ENCODE measurements around the gene NREP. TPM values are rescaled to one million over a fixed set of nuclear protein-coding genes. Genes with fewer than 3 reads are reported as not detected.

Gene NREP
- total and polyA plus RNA-seq, 2 experiments from 2014 or later: 260 to 300 TPM

DNA sequence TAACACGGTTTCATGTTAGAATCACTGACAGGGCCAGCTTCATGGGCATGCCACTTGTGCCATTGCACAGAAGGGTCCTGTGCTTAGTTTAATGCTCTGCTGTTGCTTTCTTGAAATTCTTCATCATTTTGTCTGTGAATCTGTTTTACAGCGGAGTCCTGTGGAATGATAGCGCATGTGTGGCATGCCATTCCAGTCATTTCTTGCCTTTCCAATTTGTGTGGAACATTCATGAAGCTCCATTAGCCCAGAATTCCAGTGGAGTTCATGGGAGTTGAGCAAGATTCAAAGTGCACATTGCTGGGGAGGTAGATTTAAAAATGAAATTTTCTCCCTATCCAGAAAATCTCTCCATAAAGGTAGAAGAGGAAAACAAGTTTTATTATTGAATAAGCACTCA, 43.4 kb upstream of the NREP start:
- Histone ChIP-seq H2AFZ (no peak overlapping the region), H4K20me1 (replicated peaks; ENCODE audit: insufficient read depth) (no peaks in the 10 kb centered on the region), H3K27ac (ENCODE audit: low read depth) (no peak overlapping the region), H3F3A (replicated peaks; ENCODE audit: low read depth) (no peaks in the 10 kb centered on the region), H3K36me3 (ENCODE audit: insufficient read depth) (no peaks in the 10 kb centered on the region), H3K4me3 (no peak overlapping the region), H3K4me1 (ENCODE audit: insufficient read depth) (peaks cover 27% of the 10 kb centered on the region), H3K4me2 (0 out of 2 replicates have a peak overlapping the region, but pooled peaks have one; percentile 29), H3K79me2 (replicated peaks; ENCODE audit: insufficient read depth) (no peaks in the 10 kb centered on the region), H3K9me2 (ENCODE audit: insufficient read depth) (no peaks in the 10 kb centered on the region), H3K27me3 (ENCODE audit: insufficient read depth) (no peaks in the 10 kb centered on the region)
- peaks cover 18% of the 10 kb centered on the region for H3K4me1 Mint-ChIP-seq
- no peak for ATAC-seq
- no peaks in the 10 kb centered on the region for H3K36me3 Mint-ChIP-seq (ENCODE audit: low read depth)
- H3K27ac Mint-ChIP-seq: no peak overlapping the region
- H3K4me3 Mint-ChIP-seq: no peak overlapping the region
- H3K27me3 Mint-ChIP-seq (ENCODE audit: insufficient read depth, low read depth, poor library complexity): peaks cover 1% of the 10 kb centered on the region
- no peaks in the 10 kb centered on the region for H3K9me3 Mint-ChIP-seq
- DNase-seq (ENCODE audit: low spot score): no peak
- no peak for TF ChIP-seq ZNF462 (CRISPR knock-in tag; IDR thresholded peaks at IDR 0.05)
- no peak for TF ChIP-seq ZNF331 (CRISPR knock-in tag; IDR thresholded peaks at IDR 0.05; ENCODE audit: low read depth)
- TF ChIP-seq ZNF114 (CRISPR knock-in tag; IDR thresholded peaks at IDR 0.05): no peak
- TF ChIP-seq CREB1 (CRISPR knock-in tag; IDR thresholded peaks at IDR 0.05; ENCODE audit: low read depth): no peak
- no peak for TF ChIP-seq EZH2phosphoT487 (IDR thresholded peaks at IDR 0.05; ENCODE audit: unreplicated experiment)
- no peak for TF ChIP-seq JUNB (IDR thresholded peaks at IDR 0.05; ENCODE audit: unreplicated experiment)
- TF ChIP-seq STAT1 (IDR thresholded peaks at IDR 0.05; ENCODE audit: unreplicated experiment): no peak
- no peak for TF ChIP-seq CTCF (conservative IDR thresholded peaks at IDR 0.05; ENCODE audit: low read depth in 2 of 2)
- TF ChIP-seq, protein P1, sequence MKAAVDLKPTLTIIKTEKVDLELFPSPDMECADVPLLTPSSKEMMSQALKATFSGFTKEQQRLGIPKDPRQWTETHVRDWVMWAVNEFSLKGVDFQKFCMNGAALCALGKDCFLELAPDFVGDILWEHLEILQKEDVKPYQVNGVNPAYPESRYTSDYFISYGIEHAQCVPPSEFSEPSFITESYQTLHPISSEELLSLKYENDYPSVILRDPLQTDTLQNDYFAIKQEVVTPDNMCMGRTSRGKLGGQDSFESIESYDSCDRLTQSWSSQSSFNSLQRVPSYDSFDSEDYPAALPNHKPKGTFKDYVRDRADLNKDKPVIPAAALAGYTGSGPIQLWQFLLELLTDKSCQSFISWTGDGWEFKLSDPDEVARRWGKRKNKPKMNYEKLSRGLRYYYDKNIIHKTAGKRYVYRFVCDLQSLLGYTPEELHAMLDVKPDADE (IDR thresholded peaks at IDR 0.05): no peak
- no peak for TF ChIP-seq EZH2 (IDR thresholded peaks at IDR 0.05; ENCODE audit: low read depth, unreplicated experiment)
- no peak for TF ChIP-seq POLR2AphosphoS5 (IDR thresholded peaks at IDR 0.05; ENCODE audit: low read depth)
- no peak for TF ChIP-seq REST (IDR thresholded peaks at IDR 0.05; ENCODE audit: unreplicated experiment)

Measured in GM23338 (cell line).